ENCODE results near the gene COX10.
"Not testable (repeated sequence)": the region's sequence is repeated elsewhere in the genome, so short reads cannot be mapped to it uniquely, and the experiment has no call there.

The COX10 gene

GRCh38 chr17:14167831-14168230 is 98.5 kb downstream of the COX10 start:
- H3K27ac ChIP-seq (ENCODE audit: insufficient read depth in 1 of 2, low read depth in 1 of 2, low read length in 2 of 2, poor library complexity in 1 of 2, severe bottlenecking in 2 of 2); H3K36me3 ChIP-seq (ENCODE audit: control insufficient read depth in 4 of 4, insufficient read depth in 4 of 4, low read length in 3 of 4); DNase-seq; CTCF ChIA-PET; H3K27me3 ChIP-seq (replicated peaks in 2 of 5; ENCODE audit: control insufficient read depth in 4 of 5, insufficient read depth in 5 of 5, low read length in 4 of 5); POLR2A ChIA-PET; H3K4me3 ChIP-seq (ENCODE audit: control insufficient read depth in 1 of 7, extremely low read depth in 1 of 7, insufficient read depth in 4 of 7, low read depth in 2 of 7, low read length in 6 of 7); H3K4me1 ChIP-seq (ENCODE audit: control extremely low read depth in 1 of 4, control insufficient read depth in 4 of 4, insufficient read depth in 4 of 4, low read length in 3 of 4): not testable (repeated sequence)
- 100% methylated on average over 1 of the region's 1 CpG for WGBS (ENCODE audit: insufficient coverage)
- peaks cover 2 to 21% (median 19%) of the 10 kb centered on the region in 5 experiments for H3K9me3 ChIP-seq (ENCODE audit: control extremely low read depth in 1 of 5, control insufficient read depth in 4 of 5, insufficient read depth in 2 of 5, low read depth in 1 of 5, low read length in 4 of 5)

GRCh38 chr17:14168582-14168981 is 99.3 kb downstream of the COX10 start:
- ChIA-PET CTCF (no interaction called here), POLR2A (no interaction called here)
- 100% methylated on average over 2 of the region's 3 CpGs for WGBS (ENCODE audit: insufficient coverage)
- Histone ChIP-seq H3K27me3 (replicated peaks in 2 of 5; ENCODE audit: control insufficient read depth in 4 of 5, insufficient read depth in 5 of 5, low read length in 4 of 5) (no peaks in the 10 kb centered on the region), H3K4me3 (ENCODE audit: control insufficient read depth in 1 of 7, extremely low read depth in 1 of 7, insufficient read depth in 4 of 7, low read depth in 2 of 7, low read length in 6 of 7) (no peak overlapping the region), H3K9me3 (ENCODE audit: control extremely low read depth in 1 of 5, control insufficient read depth in 4 of 5, insufficient read depth in 2 of 5, low read depth in 1 of 5, low read length in 4 of 5) (peaks cover 2 to 21% (median 19%) of the 10 kb centered on the region in 5 experiments), H3K27ac (ENCODE audit: insufficient read depth in 1 of 2, low read depth in 1 of 2, low read length in 2 of 2, poor library complexity in 1 of 2, severe bottlenecking in 2 of 2) (no peak overlapping the region), H3K36me3 (ENCODE audit: control insufficient read depth in 4 of 4, insufficient read depth in 4 of 4, low read length in 3 of 4) (peaks cover 0 to 7% (median 5%) of the 10 kb centered on the region in 4 experiments), H3K4me1 (ENCODE audit: control extremely low read depth in 1 of 4, control insufficient read depth in 4 of 4, insufficient read depth in 4 of 4, low read length in 3 of 4) (no peaks in the 10 kb centered on the region)
- DNase-seq, result no peak

- H3K4me1 ChIP-seq (ENCODE audit: control extremely low read depth in 1 of 4, control insufficient read depth in 4 of 4, insufficient read depth in 4 of 4, low read length in 3 of 4), result no peaks in the 10 kb centered on the region
- POLR2A ChIA-PET, result no interaction called here
- no peaks in the 10 kb centered on the region for H3K27me3 ChIP-seq (replicated peaks in 2 of 5; ENCODE audit: control insufficient read depth in 4 of 5, insufficient read depth in 5 of 5, low read length in 4 of 5)
- no peak for DNase-seq
- peaks cover 0 to 7% (median 3%) of the 10 kb centered on the region in 4 experiments for H3K36me3 ChIP-seq (ENCODE audit: control insufficient read depth in 4 of 4, insufficient read depth in 4 of 4, low read length in 3 of 4)
- CTCF ChIA-PET, result no interaction called here
- no peak overlapping the region for H3K27ac ChIP-seq (ENCODE audit: insufficient read depth in 1 of 2, low read depth in 1 of 2, low read length in 2 of 2, poor library complexity in 1 of 2, severe bottlenecking in 2 of 2)
- H3K4me3 ChIP-seq (ENCODE audit: control insufficient read depth in 1 of 7, extremely low read depth in 1 of 7, insufficient read depth in 4 of 7, low read depth in 2 of 7, low read length in 6 of 7), result no peak overlapping the region
- H3K9me3 ChIP-seq (ENCODE audit: control extremely low read depth in 1 of 5, control insufficient read depth in 4 of 5, insufficient read depth in 2 of 5, low read depth in 1 of 5, low read length in 4 of 5), result peaks cover 2 to 21% (median 19%) of the 10 kb centered on the region in 5 experiments
- 100% methylated on average over 2 of the region's 2 CpGs for WGBS (ENCODE audit: insufficient coverage)
These were observed 100.0 kb downstream of the COX10 start for GRCh38 chr17:14169287-14169686.

- peaks cover 0 to 7% (median 2%) of the 10 kb centered on the region in 4 experiments for H3K36me3 ChIP-seq (ENCODE audit: control insufficient read depth in 4 of 4, insufficient read depth in 4 of 4, low read length in 3 of 4)
- no peak overlapping the region for H3K27ac ChIP-seq (ENCODE audit: insufficient read depth in 1 of 2, low read depth in 1 of 2, low read length in 2 of 2, poor library complexity in 1 of 2, severe bottlenecking in 2 of 2)
- no peaks in the 10 kb centered on the region for H3K27me3 ChIP-seq (replicated peaks in 2 of 5; ENCODE audit: control insufficient read depth in 4 of 5, insufficient read depth in 5 of 5, low read length in 4 of 5)
- H3K9me3 ChIP-seq (ENCODE audit: control extremely low read depth in 1 of 5, control insufficient read depth in 4 of 5, insufficient read depth in 2 of 5, low read depth in 1 of 5, low read length in 4 of 5), result peaks cover 2 to 21% (median 19%) of the 10 kb centered on the region in 5 experiments
- DNase-seq, result no peak
- POLR2A ChIA-PET, result no interaction called here
- H3K4me1 ChIP-seq (ENCODE audit: control extremely low read depth in 1 of 4, control insufficient read depth in 4 of 4, insufficient read depth in 4 of 4, low read length in 3 of 4), result no peaks in the 10 kb centered on the region
- no CpG with 5 or more reads among the region's 1 CpG for WGBS (ENCODE audit: insufficient coverage)
- CTCF ChIA-PET, result no interaction called here
- H3K4me3 ChIP-seq (ENCODE audit: control insufficient read depth in 1 of 7, extremely low read depth in 1 of 7, insufficient read depth in 4 of 7, low read depth in 2 of 7, low read length in 6 of 7), result no peak overlapping the region
These were observed 100.6 kb downstream of the COX10 start for GRCh38 chr17:14169901-14170300.

- CTCF ChIA-PET; POLR2A ChIA-PET; H3K4me3 ChIP-seq (ENCODE audit: control insufficient read depth in 1 of 7, extremely low read depth in 1 of 7, insufficient read depth in 4 of 7, low read depth in 2 of 7, low read length in 6 of 7); DNase-seq; H3K4me1 ChIP-seq (ENCODE audit: control extremely low read depth in 1 of 4, control insufficient read depth in 4 of 4, insufficient read depth in 4 of 4, low read length in 3 of 4); H3K27me3 ChIP-seq (replicated peaks in 2 of 5; ENCODE audit: control insufficient read depth in 4 of 5, insufficient read depth in 5 of 5, low read length in 4 of 5); H3K9me3 ChIP-seq (ENCODE audit: control extremely low read depth in 1 of 5, control insufficient read depth in 4 of 5, insufficient read depth in 2 of 5, low read depth in 1 of 5, low read length in 4 of 5); H3K36me3 ChIP-seq (ENCODE audit: control insufficient read depth in 4 of 4, insufficient read depth in 4 of 4, low read length in 3 of 4); H3K27ac ChIP-seq (ENCODE audit: insufficient read depth in 1 of 2, low read depth in 1 of 2, low read length in 2 of 2, poor library complexity in 1 of 2, severe bottlenecking in 2 of 2): not testable (repeated sequence)
- WGBS (ENCODE audit: insufficient coverage), result 92% methylated on average over 2 of the region's 3 CpGs
These were observed 107.7 kb downstream of the COX10 start for GRCh38 chr17:14176989-14177388.

GRCh38 chr17:14177801-14178200 is 108.5 kb downstream of the COX10 start:
- WGBS (ENCODE audit: insufficient coverage), result no CpG with 5 or more reads among the region's 4 CpGs
- POLR2A ChIA-PET; DNase-seq; H3K27me3 ChIP-seq (replicated peaks in 2 of 5; ENCODE audit: control insufficient read depth in 4 of 5, insufficient read depth in 5 of 5, low read length in 4 of 5); H3K4me1 ChIP-seq (ENCODE audit: control extremely low read depth in 1 of 4, control insufficient read depth in 4 of 4, insufficient read depth in 4 of 4, low read length in 3 of 4); H3K9me3 ChIP-seq (ENCODE audit: control extremely low read depth in 1 of 5, control insufficient read depth in 4 of 5, insufficient read depth in 2 of 5, low read depth in 1 of 5, low read length in 4 of 5); H3K4me3 ChIP-seq (ENCODE audit: control insufficient read depth in 1 of 7, extremely low read depth in 1 of 7, insufficient read depth in 4 of 7, low read depth in 2 of 7, low read length in 6 of 7); CTCF ChIA-PET; H3K36me3 ChIP-seq (ENCODE audit: control insufficient read depth in 4 of 4, insufficient read depth in 4 of 4, low read length in 3 of 4); H3K27ac ChIP-seq (ENCODE audit: insufficient read depth in 1 of 2, low read depth in 1 of 2, low read length in 2 of 2, poor library complexity in 1 of 2, severe bottlenecking in 2 of 2): not testable (repeated sequence)

GRCh38 chr17:14179951-14180350 is 110.6 kb downstream of the COX10 start:
- H3K27me3 ChIP-seq (replicated peaks in 2 of 5; ENCODE audit: control insufficient read depth in 4 of 5, insufficient read depth in 5 of 5, low read length in 4 of 5); H3K9me3 ChIP-seq (ENCODE audit: control extremely low read depth in 1 of 5, control insufficient read depth in 4 of 5, insufficient read depth in 2 of 5, low read depth in 1 of 5, low read length in 4 of 5); CTCF ChIA-PET; POLR2A ChIA-PET; DNase-seq; H3K36me3 ChIP-seq (ENCODE audit: control insufficient read depth in 4 of 4, insufficient read depth in 4 of 4, low read length in 3 of 4); H3K4me1 ChIP-seq (ENCODE audit: control extremely low read depth in 1 of 4, control insufficient read depth in 4 of 4, insufficient read depth in 4 of 4, low read length in 3 of 4); H3K4me3 ChIP-seq (ENCODE audit: control insufficient read depth in 1 of 7, extremely low read depth in 1 of 7, insufficient read depth in 4 of 7, low read depth in 2 of 7, low read length in 6 of 7); H3K27ac ChIP-seq (ENCODE audit: insufficient read depth in 1 of 2, low read depth in 1 of 2, low read length in 2 of 2, poor library complexity in 1 of 2, severe bottlenecking in 2 of 2): not testable (repeated sequence)
- WGBS (ENCODE audit: insufficient coverage), result no CpG with 5 or more reads among the region's 1 CpG

Measured in common myeloid progenitor, CD34-positive (primary cell).